ENCODE results near the gene MOB3A. TPM values are rescaled to one million over a fixed set of nuclear protein-coding genes. Genes with fewer than 3 reads are reported as not detected.
A peak's percentile ranks its signal among the peaks of the same experiment; 100 is the strongest.

MOB3A gene
- total and polyA plus RNA-seq, 9 of the 15 experiments (the other 6 are each of a cell fraction or from before 2014, with no cell fraction given), result 1.1 to 24.1 (median 6.0) TPM

GRCh38 chr19:2060884-2061494, 35.1 kb downstream of the MOB3A start (continued):
- TF ChIP-seq STAT5A (IDR thresholded peaks at IDR 0.05; ENCODE audit: borderline replicate concordance, low read length), result no peak
- peak; percentile 46; the same call in 1 of the 2 replicates for TF ChIP-seq SRSF3 (IDR thresholded peaks at IDR 0.05; ENCODE audit: insufficient read depth, low read length)
- no peak for TF ChIP-seq DLX4 (CRISPR knock-in tag; IDR thresholded peaks at IDR 0.05)
- TF ChIP-seq E4F1 (CRISPR knock-in tag; IDR thresholded peaks at IDR 0.05; ENCODE audit: borderline replicate concordance), result no peak
- no peak for TF ChIP-seq ZNF77 (CRISPR knock-in tag; IDR thresholded peaks at IDR 0.05)
- no peak for TF ChIP-seq CBX5 (IDR thresholded peaks at IDR 0.05; ENCODE audit: borderline replicate concordance, low read depth)
- TF ChIP-seq ZNF217 (CRISPR knock-in tag; IDR thresholded peaks at IDR 0.05), result no peak
- TF ChIP-seq ZNF76 (CRISPR knock-in tag; IDR thresholded peaks at IDR 0.05; ENCODE audit: borderline replicate concordance), result no peak
- TF ChIP-seq NONO (IDR thresholded peaks at IDR 0.05; ENCODE audit: low read depth in 2 of 2, low read length in 1 of 2), result peak; percentile 54 to 66; a peak in 1 of 4 replicates
- TF ChIP-seq NR4A1 (CRISPR knock-in tag; IDR thresholded peaks at IDR 0.05), result no peak
- no peak for TF ChIP-seq NR4A1 (tag; IDR thresholded peaks at IDR 0.05)
- TF ChIP-seq ATF4 (CRISPR knock-in tag; IDR thresholded peaks at IDR 0.05), result no peak
- no peak for TF ChIP-seq FOXA1 (IDR thresholded peaks at IDR 0.05; ENCODE audit: borderline replicate concordance)
- TF ChIP-seq ZNF551 (CRISPR knock-in tag; IDR thresholded peaks at IDR 0.05), result no peak
- TF ChIP-seq CBX1 (IDR thresholded peaks at IDR 0.05; ENCODE audit: low read depth), result no peak
- TF ChIP-seq NR2C2 (CRISPR knock-in tag; IDR thresholded peaks at IDR 0.05), result peak; percentile 44; the same call in 1 of the 2 replicates
- TF ChIP-seq NR2C2 (tag; IDR thresholded peaks at IDR 0.05), result no peak
- no peak for TF ChIP-seq CBX8 (IDR thresholded peaks at IDR 0.05; ENCODE audit: borderline replicate concordance, extremely low read depth, low read depth, low read length, poor library complexity, severe bottlenecking)
- no peak for TF ChIP-seq BRD9 (IDR thresholded peaks at IDR 0.05; ENCODE audit: low read depth, partially characterized antibody)
- TF ChIP-seq ZNF146 (CRISPR knock-in tag; IDR thresholded peaks at IDR 0.05; ENCODE audit: unreplicated experiment), result no peak
- TF ChIP-seq CREBBP (IDR thresholded peaks at IDR 0.05; ENCODE audit: low read depth, low read length), result no peak
- TF ChIP-seq SP2 (IDR thresholded peaks at IDR 0.05; ENCODE audit: extremely low read depth, low read depth, low read length, poor library complexity, severe bottlenecking), result no peak
- no peak for TF ChIP-seq PYGO2 (tag; IDR thresholded peaks at IDR 0.05)
- 0 out of 2 replicates have a peak, but pooled peaks have one; percentile 17 for TF ChIP-seq ZNF133 (CRISPR knock-in tag; IDR thresholded peaks at IDR 0.05)
- peak; percentile 81; the same call in 1 of the 2 replicates for TF ChIP-seq ZNF212 (CRISPR knock-in tag; IDR thresholded peaks at IDR 0.05)
- no peak for TF ChIP-seq FOXP1 (CRISPR knock-in tag; IDR thresholded peaks at IDR 0.05)

All from K562 (cell line).